Astrocyte (in vitro differentiated cells and primary cell): ENCODE results near the gene A4GALT. TPM values are rescaled to one million over a fixed set of nuclear protein-coding genes. Genes with fewer than 3 reads are reported as not detected.

ENCODE experiments used
- DNase-seq: peaks from one replicate; pipeline ENCODE4 v3.0.0-alpha.2; 2010; ENCODE audit warnings: low read depth
- FAIRE-seq: peaks from 2 replicates; lab custom pipeline; 2011; peaks lifted over from hg19 to GRCh38; lab: Jason Lieb, UNC
- H2AFZ ChIP-seq: 2 replicates; pipeline ENCODE4 v1.6.0; 2012; ENCODE audit warnings: low read depth, low read length, inconsistent platforms
- H3K27ac ChIP-seq: 2 replicates; pipeline ENCODE4 v1.5.1; 2011; ENCODE audit warnings: low read depth, low read length, inconsistent platforms
- H3K27me3 ChIP-seq: 2 replicates; pipeline ENCODE4 v1.6.0; 2011; ENCODE audit warnings: low read length, inconsistent platforms; ENCODE audit not compliant: insufficient read depth
- H3K36me3 ChIP-seq: 2 replicates; pipeline ENCODE4 v1.5.1; 2011; ENCODE audit warnings: low read length, inconsistent platforms; ENCODE audit not compliant: insufficient read depth
- H3K4me1 ChIP-seq: 2 replicates; pipeline ENCODE4 v1.5.1; 2011; ENCODE audit warnings: low read length, inconsistent platforms; ENCODE audit not compliant: insufficient read depth
- H3K4me2 ChIP-seq: 2 replicates; pipeline ENCODE4 v1.6.0; 2012; ENCODE audit warnings: low read length, inconsistent platforms
- H3K4me3 ChIP-seq: 2 replicates; pipeline ENCODE4 v1.5.1; 2011; ENCODE audit warnings: low read depth, mild to moderate bottlenecking, low read length, inconsistent platforms; ENCODE audit not compliant: insufficient read depth
- H3K79me2 ChIP-seq: 2 replicates; pipeline ENCODE4 v1.6.0; 2012; ENCODE audit warnings: mild to moderate bottlenecking, low read length, inconsistent platforms; ENCODE audit not compliant: insufficient read depth
- H3K9ac ChIP-seq: 2 replicates; pipeline ENCODE4 v1.6.0; 2012; ENCODE audit warnings: mild to moderate bottlenecking, low read length, inconsistent platforms
- H3K9me3 ChIP-seq: 2 replicates; pipeline ENCODE4 v1.5.1; 2012; ENCODE audit warnings: low read depth, mild to moderate bottlenecking, low read length, inconsistent platforms; ENCODE audit not compliant: insufficient read depth
- H4K20me1 ChIP-seq: 2 replicates; pipeline ENCODE4 v1.6.0; 2012; ENCODE audit warnings: low read length, inconsistent platforms; ENCODE audit not compliant: insufficient read depth
- H3K27ac Mint-ChIP-seq: one replicate; pipeline ENCODE4 v1.8.0; 2021; ENCODE audit warnings: mild to moderate bottlenecking, mixed read lengths; ENCODE audit not compliant: unreplicated experiment
- H3K27me3 Mint-ChIP-seq: one replicate; pipeline ENCODE4 v1.8.0; 2021; ENCODE audit warnings: low read depth, mixed read lengths; ENCODE audit not compliant: unreplicated experiment
- H3K36me3 Mint-ChIP-seq: one replicate; pipeline ENCODE4 v1.8.0; 2021; ENCODE audit warnings: low read depth, mixed read lengths; ENCODE audit not compliant: unreplicated experiment
- H3K4me1 Mint-ChIP-seq: one replicate; pipeline ENCODE4 v1.8.0; 2021; ENCODE audit warnings: low read depth, mixed read lengths; ENCODE audit not compliant: unreplicated experiment
- H3K4me3 Mint-ChIP-seq: one replicate; pipeline ENCODE4 v1.8.0; 2021; ENCODE audit warnings: mild to moderate bottlenecking, moderate library complexity, mixed read lengths; ENCODE audit not compliant: unreplicated experiment
- H3K9me3 Mint-ChIP-seq: one replicate; pipeline ENCODE4 v1.8.0; 2021; ENCODE audit warnings: mild to moderate bottlenecking, mixed read lengths; ENCODE audit not compliant: unreplicated experiment
- CTCF ChIP-seq: IDR thresholded peaks from 2 replicates; pipeline ENCODE4 v1.5.1; 2011; ENCODE audit warnings: low read depth, mild to moderate bottlenecking, inconsistent platforms, low read length, moderate library complexity; ENCODE audit not compliant: insufficient read depth
- EZH2 ChIP-seq: IDR thresholded peaks from 2 replicates; pipeline ENCODE4 v1.6.1; 2012; ENCODE audit warnings: mild to moderate bottlenecking, low read length, inconsistent platforms; ENCODE audit not compliant: insufficient read depth
- total RNA-seq: library from RNA; stranded (reverse); gene quantifications from 2 replicates; pipeline ENCODE4 v1.2.1, GENCODE V29; 2021

The A4GALT gene
- total RNA-seq, 1 donor from 2014 or later, result 1.9 TPM

- H3K9me3 Mint-ChIP-seq, result no peaks in the 10 kb centered on the region
- H3K36me3 ChIP-seq, result no peaks in the 10 kb centered on the region
- H2AFZ ChIP-seq, result no peak overlapping the region
- H3K4me1 Mint-ChIP-seq, result no peaks in the 10 kb centered on the region
- peaks cover 5% of the 10 kb centered on the region for H3K4me1 ChIP-seq
- TF ChIP-seq CTCF (no peak), EZH2 (no peak)
- H3K9ac ChIP-seq, result no peak overlapping the region
- no peak overlapping the region for H3K27ac ChIP-seq
- no peak overlapping the region for H3K4me3 ChIP-seq
- H3K9me3 ChIP-seq, result no peaks in the 10 kb centered on the region
- no peak overlapping the region for H3K4me2 ChIP-seq
- no peak for DNase-seq
- H4K20me1 ChIP-seq, result no peaks in the 10 kb centered on the region
- H3K36me3 Mint-ChIP-seq, result no peaks in the 10 kb centered on the region
- no peak overlapping the region for H3K4me3 Mint-ChIP-seq
- no peaks in the 10 kb centered on the region for H3K27me3 ChIP-seq
- FAIRE-seq, result no peak
- peaks cover 5% of the 10 kb centered on the region for H3K79me2 ChIP-seq
- H3K27ac Mint-ChIP-seq, result no peak overlapping the region
- no peaks in the 10 kb centered on the region for H3K27me3 Mint-ChIP-seq
Measured at GRCh38 chr22:42653999-42654398, 66.7 kb downstream of the A4GALT start.

GRCh38 chr22:42651134-42651533 is 69.5 kb downstream of the A4GALT start:
- H3K4me3 Mint-ChIP-seq, result peak overlapping the region; percentile 73
- no peak overlapping the region for H3K27ac ChIP-seq
- FAIRE-seq, result no peak

More at GRCh38 chr22:42651134-42651533, 69.5 kb downstream of the A4GALT start:
- H3K4me2 ChIP-seq, result no peak overlapping the region
- H4K20me1 ChIP-seq, result peaks cover 27% of the 10 kb centered on the region
- no peak overlapping the region for H3K27ac Mint-ChIP-seq
- H3K27me3 Mint-ChIP-seq, result no peaks in the 10 kb centered on the region
- no peak overlapping the region for H2AFZ ChIP-seq
- H3K36me3 Mint-ChIP-seq, result no peaks in the 10 kb centered on the region
- H3K9me3 Mint-ChIP-seq, result no peaks in the 10 kb centered on the region
- no peaks in the 10 kb centered on the region for H3K27me3 ChIP-seq
- no peak overlapping the region for H3K4me3 ChIP-seq
- TF ChIP-seq CTCF (no peak), EZH2 (no peak)
- H3K9ac ChIP-seq, result no peak overlapping the region
- no peaks in the 10 kb centered on the region for H3K9me3 ChIP-seq
- H3K79me2 ChIP-seq, result peaks cover 33% of the 10 kb centered on the region
- peak; percentile 34 for DNase-seq
- peaks cover 21% of the 10 kb centered on the region for H3K4me1 ChIP-seq
- peaks cover 7% of the 10 kb centered on the region for H3K4me1 Mint-ChIP-seq
- no peaks in the 10 kb centered on the region for H3K36me3 ChIP-seq
